ENCODE data around the gene OR2AG2.

Gene OR2AG2

DNA sequence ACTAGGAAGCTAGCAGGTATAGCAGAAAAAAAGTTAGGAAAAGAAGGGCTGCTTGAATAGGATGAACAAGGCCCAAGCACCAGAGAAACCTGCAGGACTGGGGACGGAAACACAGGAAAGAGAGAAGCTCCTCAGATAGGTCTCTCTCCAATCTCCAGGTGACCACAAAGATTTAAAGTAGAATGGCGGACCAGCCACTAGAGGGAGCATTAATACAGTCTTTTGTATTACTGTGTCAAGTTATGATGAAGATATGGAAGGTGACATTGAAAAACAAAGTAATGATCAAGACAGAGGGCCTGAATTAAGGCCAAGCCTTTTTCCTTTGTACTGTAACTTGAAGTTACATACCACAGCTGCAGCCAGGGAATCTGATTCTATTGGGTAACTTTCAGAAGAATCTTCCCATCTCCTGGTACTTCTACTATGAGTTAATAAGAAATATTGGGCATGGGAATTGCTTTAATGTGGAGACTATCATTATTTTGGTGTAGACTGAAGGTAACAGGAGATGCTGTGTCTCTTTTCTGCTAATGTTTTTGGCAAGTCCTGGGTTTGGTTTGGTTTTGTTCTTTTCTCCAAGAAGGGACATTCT is 33.8 kb downstream of the OR2AG2 start:
- DNase-seq, result peak; percentile 44

DNA sequence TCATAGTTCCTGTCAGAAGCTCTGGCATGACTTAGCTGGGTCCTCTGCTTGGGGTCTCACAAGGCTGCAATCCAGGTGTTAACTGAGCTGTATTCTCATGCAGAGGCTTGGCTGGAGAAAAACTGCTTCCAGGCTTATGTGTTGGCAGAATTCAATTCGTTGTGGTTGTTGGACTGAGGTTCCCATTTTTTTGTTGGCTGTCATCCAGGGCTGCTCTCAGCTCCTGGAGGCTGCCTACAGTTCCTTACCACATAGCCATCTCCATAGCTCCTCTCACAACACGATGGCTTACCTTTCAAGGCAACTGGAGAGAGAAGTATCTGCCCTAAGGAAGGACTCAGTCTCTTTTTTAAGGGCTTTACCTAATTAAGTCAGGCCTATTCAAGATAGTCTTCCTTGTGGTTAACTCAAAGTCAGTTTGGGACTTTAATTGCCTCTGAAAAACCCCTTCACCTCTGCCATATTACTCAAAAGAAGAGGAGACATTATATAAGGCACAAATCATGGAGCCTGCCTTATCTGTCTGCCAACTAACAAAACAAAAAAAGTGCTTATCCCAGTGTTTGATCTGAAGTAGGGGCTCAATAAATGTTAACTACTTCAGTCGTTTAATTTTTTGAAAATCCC is 35.2 kb downstream of the OR2AG2 start:
- DNase-seq, result no peak

DNA sequence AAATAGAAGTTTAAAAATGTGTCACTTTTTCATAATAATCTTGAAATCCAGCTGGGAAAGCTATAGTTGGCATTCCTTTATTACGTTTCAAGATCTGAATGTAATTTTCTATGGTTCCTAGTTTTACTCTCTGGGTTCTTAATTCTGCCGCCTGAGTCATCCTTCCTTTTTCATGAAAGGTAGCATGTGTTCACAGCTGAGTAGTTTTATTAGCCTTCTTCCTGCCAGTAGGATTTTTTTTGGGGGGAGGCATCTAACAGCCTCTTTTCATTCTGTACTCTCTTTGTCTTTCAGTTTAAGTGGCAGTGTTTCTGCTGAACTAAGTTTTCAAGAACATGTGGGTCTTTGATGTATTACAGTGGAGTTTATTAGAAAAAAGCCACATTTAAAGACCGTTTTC is 36.5 kb downstream of the OR2AG2 start:
- DNase-seq, result peak; percentile 24

DNA sequence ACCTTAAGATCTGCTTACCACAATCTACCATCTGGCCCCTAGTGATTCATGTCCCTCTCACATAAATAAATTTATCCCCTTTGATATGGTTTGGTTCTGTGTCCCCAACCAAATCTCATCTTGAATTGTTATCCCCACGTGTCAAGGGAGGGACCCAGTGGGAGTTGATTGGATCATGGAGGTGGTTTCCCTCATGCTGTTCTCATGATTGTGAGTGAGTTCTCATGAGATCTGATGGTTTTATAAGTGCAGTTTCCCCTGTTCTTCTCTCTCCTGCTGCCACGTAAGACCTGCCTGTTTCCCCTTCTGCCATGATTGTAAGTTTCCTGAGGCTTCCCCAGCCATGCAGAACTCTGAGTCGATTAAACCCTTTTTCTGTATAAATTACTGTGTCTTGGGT is 37.2 kb downstream of the OR2AG2 start:
- no peak for DNase-seq

DNA sequence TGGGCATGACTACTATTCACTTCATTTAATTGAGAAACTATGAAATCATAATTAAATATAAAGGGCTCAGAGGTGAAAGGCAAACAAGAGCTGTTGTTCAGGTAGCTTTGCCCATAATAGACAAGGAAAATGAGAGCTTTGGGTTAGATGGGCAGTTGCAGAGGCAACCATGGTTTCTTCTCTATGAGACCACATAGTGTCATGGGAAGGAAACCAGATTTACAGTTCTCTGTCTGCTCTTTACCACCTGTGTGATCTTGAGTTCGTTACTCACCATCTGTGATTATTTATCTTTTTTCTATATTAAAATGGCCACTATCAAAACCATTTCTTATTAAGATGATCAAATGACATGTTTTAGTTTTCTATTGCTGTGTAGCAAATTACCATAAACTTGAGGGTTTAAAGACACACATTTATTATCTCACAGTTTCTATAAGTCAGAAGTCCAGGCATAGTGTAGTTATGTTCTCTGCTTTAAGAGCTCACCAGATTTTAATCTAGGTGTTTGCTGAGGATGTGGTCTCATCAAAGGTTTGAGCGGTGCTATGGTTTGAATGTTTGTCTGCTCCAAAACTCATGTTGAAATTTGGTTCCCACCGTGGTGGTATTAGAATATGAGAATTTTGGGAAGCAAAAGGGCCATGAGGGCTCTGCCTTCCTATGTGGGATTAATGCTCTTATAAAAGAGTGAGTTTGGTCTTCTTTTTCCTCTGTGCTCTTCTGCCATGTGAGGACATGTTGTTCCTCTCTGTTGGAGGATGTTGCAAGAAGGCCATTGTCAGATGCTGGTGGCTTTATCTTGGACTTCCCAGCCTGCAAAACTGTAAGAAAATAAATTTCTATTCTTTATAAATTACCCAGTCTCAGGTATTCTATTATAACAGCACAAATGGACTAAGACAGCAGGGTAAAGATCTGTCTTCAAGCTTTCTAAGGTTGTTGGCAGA is 38.2 kb downstream of the OR2AG2 start:
- no peak for DNase-seq

DNA sequence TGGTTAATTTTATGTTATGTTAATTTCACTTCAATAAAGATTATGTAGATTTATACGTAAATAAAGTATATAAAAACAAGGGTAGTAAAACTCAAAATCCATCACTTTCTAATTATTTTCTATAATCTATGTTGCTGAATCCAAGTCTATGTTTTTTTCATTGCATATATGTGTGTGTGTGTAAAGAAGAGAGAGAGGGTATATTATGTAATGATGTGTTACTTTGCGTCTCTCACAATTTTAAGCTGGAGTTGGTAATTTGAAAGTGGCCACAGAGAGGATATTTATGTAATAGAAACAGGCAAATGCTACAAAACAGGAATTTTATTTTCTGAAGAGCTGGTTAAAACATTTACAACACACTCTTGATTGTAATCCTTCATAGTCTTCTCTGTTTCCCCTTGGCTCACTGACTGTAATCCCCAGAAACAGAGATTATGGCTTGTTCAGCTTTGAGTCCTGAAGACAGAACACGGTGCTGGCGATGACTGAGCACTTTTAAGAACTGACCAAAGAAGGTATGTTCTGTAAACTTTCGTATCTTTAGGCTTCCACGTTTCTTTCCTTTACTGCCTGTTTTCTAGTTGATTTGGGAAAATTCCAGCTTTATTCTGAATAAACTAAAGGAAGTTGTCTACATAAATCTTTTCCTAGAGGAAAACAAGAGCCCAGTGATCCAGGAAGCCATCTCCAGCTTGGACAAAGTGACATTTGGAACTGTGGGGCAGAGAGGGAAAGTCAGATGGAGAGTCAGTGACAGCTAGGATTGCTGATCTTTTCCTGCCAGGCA is 43.6 kb downstream of the OR2AG2 start:
- DNase-seq, result no peak

DNA sequence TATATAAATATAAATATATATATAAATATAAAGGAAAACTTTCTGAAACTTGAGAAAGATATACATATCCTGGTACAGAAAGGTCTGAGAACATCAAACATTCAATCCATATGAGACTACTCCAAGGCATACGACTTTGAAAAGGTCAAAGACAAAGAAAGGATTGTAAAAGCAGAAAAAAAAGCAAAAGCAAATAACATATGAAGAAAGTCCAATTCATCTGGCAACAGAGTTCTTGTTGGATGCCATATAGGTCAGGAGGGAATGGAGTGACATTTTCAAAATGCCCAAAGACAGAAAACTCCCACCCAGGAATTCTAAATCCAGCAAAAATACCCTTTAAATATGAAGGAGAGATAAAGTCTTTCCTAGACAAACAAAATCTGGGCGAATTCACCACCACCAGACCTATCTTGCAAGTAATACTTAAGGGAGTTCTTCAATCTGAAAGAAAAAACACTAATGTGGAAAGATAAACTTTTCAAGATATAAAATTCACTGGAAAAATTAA is 46.3 kb downstream of the OR2AG2 start:
- DNase-seq, result no peak

DNA sequence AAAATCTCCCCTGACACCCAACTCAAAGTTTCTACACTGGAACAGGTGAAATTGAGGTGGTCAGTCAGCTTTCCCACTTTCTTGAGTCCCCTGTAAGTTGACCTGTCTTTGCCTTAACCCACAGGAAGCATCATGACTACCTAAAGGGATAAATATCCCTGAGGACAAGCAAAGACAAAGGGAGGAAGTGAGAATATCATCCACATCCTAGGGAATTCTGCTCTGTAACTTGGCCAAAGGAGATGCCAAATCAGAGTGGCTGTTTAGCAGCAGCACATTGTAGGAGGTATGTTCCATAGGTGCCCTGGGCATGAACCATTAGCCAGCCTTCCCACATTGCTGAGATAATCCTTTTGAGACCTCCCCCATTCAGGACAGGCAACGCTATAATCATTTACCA is 47.8 kb downstream of the OR2AG2 start:
- no peak for DNase-seq

DNA sequence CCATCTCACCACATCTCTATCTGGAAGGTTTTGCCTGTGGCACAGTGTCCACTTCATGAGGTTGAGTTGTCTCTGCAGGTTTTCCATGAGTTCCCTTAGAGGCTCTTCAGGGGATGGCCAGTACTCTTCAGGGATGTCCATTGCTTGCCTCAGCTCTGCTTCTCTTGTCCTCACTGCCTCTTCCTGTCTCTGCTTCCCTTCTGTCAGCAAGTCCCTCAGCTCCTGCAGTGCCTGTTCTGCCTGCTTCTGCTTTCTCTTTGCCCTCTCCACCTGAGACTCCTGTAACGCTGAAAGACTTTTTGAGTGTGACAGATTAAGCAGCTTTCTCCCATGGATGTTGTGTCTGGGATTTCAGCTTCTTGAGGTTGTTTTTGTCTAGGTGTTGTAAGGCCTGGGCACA is 50.4 kb downstream of the OR2AG2 start:
- no peak for DNase-seq

DNA sequence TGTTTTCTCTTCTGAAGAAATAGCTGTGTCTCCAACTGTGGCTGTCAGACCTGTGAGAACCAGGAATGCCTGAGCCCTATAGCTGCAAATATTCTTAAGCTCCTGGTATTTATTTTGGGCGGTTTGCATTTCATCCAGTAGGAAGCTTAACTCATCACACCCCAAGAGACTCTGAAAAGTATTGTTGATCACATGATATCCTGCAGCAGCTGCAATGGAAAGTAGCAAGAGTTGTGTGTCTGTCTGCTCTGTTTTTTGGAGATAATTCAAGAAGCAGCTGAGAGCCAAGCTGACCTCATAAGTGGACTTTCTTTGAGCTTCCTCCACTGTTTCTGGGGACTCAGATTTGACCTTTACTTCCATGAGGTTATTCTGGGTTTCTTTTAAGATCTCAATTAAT is 52.2 kb downstream of the OR2AG2 start:
- DNase-seq, result no peak

DNA sequence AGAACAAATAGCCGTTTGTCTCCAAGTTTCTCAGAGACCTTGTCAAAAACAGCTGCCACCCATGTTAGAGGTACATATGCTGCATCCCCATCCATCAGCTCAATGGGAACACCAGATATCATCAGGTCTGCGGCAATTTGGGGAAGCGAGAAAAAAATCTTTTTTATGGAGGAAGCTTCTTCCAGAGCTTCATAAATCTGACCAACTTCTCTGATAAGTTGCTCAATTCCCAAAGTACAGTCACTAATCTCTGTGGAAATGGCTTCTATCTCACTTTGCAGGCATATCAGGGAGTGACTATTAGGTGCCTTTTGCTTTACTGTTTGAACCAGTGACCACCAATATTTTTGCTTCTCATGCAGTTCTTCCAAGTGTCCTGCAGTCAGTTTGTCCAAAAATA is 54.4 kb downstream of the OR2AG2 start:
- DNase-seq, result no peak

All from KG1 (cell line).